Measurements from ENCODE around the gene ZNF512B. TPM values are rescaled to one million over a fixed set of nuclear protein-coding genes. Genes with fewer than 3 reads are reported as not detected.

ZNF512B gene
- total RNA-seq, 3 donors from 2014 or later (not counting 1 experiment from before 2014, with no cell fraction given) = 11.5 to 16.8 (median 13.8) TPM

GRCh38 chr20:63935447-63935846 lies 34.3 kb downstream of the ZNF512B start:
- DNase-seq (no peak), ATAC-seq (no peak)
- intact Hi-C loops (cut with micrococcal nuclease) = no loop called here
- H3K4me1 ChIP-seq (ENCODE audit: control insufficient read depth, insufficient read depth, low read length) = peaks cover 3% of the 10 kb centered on the region
- Mint-ChIP-seq H3K4me3 (no peak overlapping the region), H3K27ac (no peak overlapping the region), H3K36me3 (no peaks in the 10 kb centered on the region), H3K27me3 (ENCODE audit: low read depth in 2 of 2) (no peaks in the 10 kb centered on the region), H3K9me3 (no peaks in the 10 kb centered on the region), H3K4me1 (peaks cover 0 to 7% of the 10 kb centered on the region in 2 donors)
- TF ChIP-seq CTCF (IDR thresholded peaks at IDR 0.05) = no peak
- H3K9me3 ChIP-seq (ENCODE audit: control insufficient read depth, insufficient read depth, low read length) = no peaks in the 10 kb centered on the region
- no peak overlapping the region for H3K4me3 ChIP-seq (ENCODE audit: low read length)
- H3K27ac ChIP-seq (ENCODE audit: low read length) = no peak overlapping the region
- 96% methylated on average over 9 of the region's 9 CpGs for WGBS (ENCODE audit: insufficient coverage)
- H3K36me3 ChIP-seq (ENCODE audit: control insufficient read depth, insufficient read depth, low read length) = peaks cover 52% of the 10 kb centered on the region
- H3K27me3 ChIP-seq (ENCODE audit: control insufficient read depth, insufficient read depth, low read length) = no peaks in the 10 kb centered on the region

GRCh38 chr20:63934271-63935068 lies 35.3 kb downstream of the ZNF512B start:
- intact Hi-C loops (cut with micrococcal nuclease) = no loop called here
- peaks cover 0 to 7% of the 10 kb centered on the region in 2 donors for H3K4me1 Mint-ChIP-seq
- no peaks in the 10 kb centered on the region for H3K27me3 Mint-ChIP-seq (ENCODE audit: low read depth in 2 of 2)
- Histone ChIP-seq H3K4me3 (ENCODE audit: low read length) (no peak overlapping the region), H3K27me3 (ENCODE audit: control insufficient read depth, insufficient read depth, low read length) (no peaks in the 10 kb centered on the region), H3K36me3 (ENCODE audit: control insufficient read depth, insufficient read depth, low read length) (peaks cover 57% of the 10 kb centered on the region), H3K9me3 (ENCODE audit: control insufficient read depth, insufficient read depth, low read length) (no peaks in the 10 kb centered on the region), H3K27ac (ENCODE audit: low read length) (no peak overlapping the region), H3K4me1 (ENCODE audit: control insufficient read depth, insufficient read depth, low read length) (peaks cover 3% of the 10 kb centered on the region)
- H3K27ac Mint-ChIP-seq = no peak overlapping the region
- ATAC-seq = no peak
- H3K36me3 Mint-ChIP-seq = no peaks in the 10 kb centered on the region
- no peak for TF ChIP-seq CTCF (IDR thresholded peaks at IDR 0.05)
- WGBS (ENCODE audit: insufficient coverage) = 90% methylated on average over 37 of the region's 37 CpGs
- H3K4me3 Mint-ChIP-seq = no peak overlapping the region
- no peak for DNase-seq
- H3K9me3 Mint-ChIP-seq = no peaks in the 10 kb centered on the region

GRCh38 chr20:63933646-63934045 lies 36.1 kb downstream of the ZNF512B start:
- Histone ChIP-seq H3K36me3 (ENCODE audit: control insufficient read depth, insufficient read depth, low read length) (peaks cover 61% of the 10 kb centered on the region), H3K27me3 (ENCODE audit: control insufficient read depth, insufficient read depth, low read length) (no peaks in the 10 kb centered on the region), H3K4me1 (ENCODE audit: control insufficient read depth, insufficient read depth, low read length) (no peaks in the 10 kb centered on the region), H3K4me3 (ENCODE audit: low read length) (no peak overlapping the region), H3K9me3 (ENCODE audit: control insufficient read depth, insufficient read depth, low read length) (no peaks in the 10 kb centered on the region), H3K27ac (ENCODE audit: low read length) (no peak overlapping the region)
- intact Hi-C loops (cut with micrococcal nuclease) = no loop called here
- WGBS (ENCODE audit: insufficient coverage) = 96% methylated on average over 5 of the region's 5 CpGs
- Mint-ChIP-seq H3K36me3 (no peaks in the 10 kb centered on the region), H3K27ac (no peak overlapping the region), H3K4me1 (peaks cover 0 to 7% of the 10 kb centered on the region in 2 donors), H3K4me3 (no peak overlapping the region), H3K9me3 (no peaks in the 10 kb centered on the region), H3K27me3 (ENCODE audit: low read depth in 2 of 2) (no peaks in the 10 kb centered on the region)
- no peak for TF ChIP-seq CTCF (IDR thresholded peaks at IDR 0.05)
- no peak for ATAC-seq
- DNase-seq = no peak

All from natural killer cell (primary cell).